Left cardiac atrium (tissue), 2 donors: ENCODE measurements around the gene NT5C3B. TPM values are rescaled to one million over a fixed set of nuclear protein-coding genes. Genes with fewer than 3 reads are reported as not detected.

Source experiments
- total RNA-seq, 2 donors: library from RNA; stranded (reverse); fragmentation: NEBNext Ultra II Directional; extraction: Animal tissue kit (Norgen Biotek cat#: 25700); gene quantifications; one replicate each; pipeline ENCODE4 v1.2.1, GENCODE V29; 2021
- donor health status: DM: no; HTN: yes; CAD: no; lungs with severe emphysema.
- donor health status: DM: yes; HTN: yes; CAD: no.

Gene NT5C3B
- total RNA-seq, 2 donors from 2014 or later, result 27.8 to 42.1 TPM

Other genes with a start within 250 kb of the NT5C3B start
- under 1 TPM; 0.41 to 0.58 TPM for gene KRT14, start 249.3 kb downstream of the NT5C3B start, total RNA-seq
- 1 to 10 TPM in 1 of 2 donors, under 1 TPM in 1; 0.44 to 1.1 TPM for gene KRT16, start 223.5 kb downstream of the NT5C3B start, total RNA-seq
- not detected for gene KRT17, start 211.7 kb downstream of the NT5C3B start, total RNA-seq
- gene EIF1, start 147.3 kb downstream of the NT5C3B start, total RNA-seq, result 1,000 to 10,000 TPM in 1 of 2 donors, 100 to 1,000 TPM in 1; 883 to 1,102 TPM
- not detected for gene GAST, start 123.9 kb downstream of the NT5C3B start, total RNA-seq
- not detected for gene HAP1, start 101.6 kb downstream of the NT5C3B start, total RNA-seq
- gene JUP, start 49.5 kb downstream of the NT5C3B start, total RNA-seq, result 100 to 1,000 TPM; 117 to 139 TPM
- 10 to 100 TPM; 12.0 to 13.8 TPM for gene P3H4, start 24.3 kb downstream of the NT5C3B start, total RNA-seq
- 10 to 100 TPM; 33.0 to 47.3 TPM for gene FKBP10, start 23.2 kb downstream of the NT5C3B start, total RNA-seq
- under 1 TPM; 0.18 to 0.32 TPM for gene KLHL10, start 1.6 kb upstream of the NT5C3B start, total RNA-seq
- gene KLHL11, start 29.2 kb upstream of the NT5C3B start, total RNA-seq, result 1 to 10 TPM; 4.7 to 6.1 TPM
- 10 to 100 TPM; 58.7 to 72.2 TPM for gene ACLY, start 82.7 kb upstream of the NT5C3B start, total RNA-seq
- 1 to 10 TPM; 1.0 to 1.3 TPM for gene ODAD4, start 94.4 kb upstream of the NT5C3B start, total RNA-seq
- 10 to 100 TPM; 40.3 to 43.7 TPM for gene CNP, start 130.6 kb upstream of the NT5C3B start, total RNA-seq
- 10 to 100 TPM; 57.5 to 73.9 TPM for gene DNAJC7, start 181.2 kb upstream of the NT5C3B start, total RNA-seq
- gene NKIRAS2, start 183.9 kb upstream of the NT5C3B start, total RNA-seq, result 10 to 100 TPM; 35.3 to 45.9 TPM
- under 1 TPM; 0.68 to 0.94 TPM for gene C17orf113, start 214.4 kb upstream of the NT5C3B start, total RNA-seq